B cell (primary cell): ENCODE data around the gene UNC13A. TPM values are rescaled to one million over a fixed set of nuclear protein-coding genes. Genes with fewer than 3 reads are reported as not detected.

ENCODE experiments used
- ATAC-seq: fragments of 200-7000 bp; cut with Tn5 transposase; one replicate; pipeline ENCODE4 v1.10.0; 2021; ENCODE audit warnings: low read depth, mild to moderate bottlenecking, moderate number of reproducible peaks, moderate library complexity
- CTCF ChIA-PET: fragments of 350-600 bp; sonication (Branson Sonifier 250); formaldehyde crosslinking; loops from one replicate; lab custom pipeline; 2021; ENCODE audit warnings: antibody characterized with exemption, inconsistent platforms; lab: Charles Lee
- POLR2A ChIA-PET: fragments of 350-600 bp; sonication (Branson Sonifier 250); formaldehyde crosslinking; loops from one replicate; lab custom pipeline; 2021; ENCODE audit warnings: antibody characterized with exemption; lab: Charles Lee
- DNase-seq: peaks from one replicate; pipeline ENCODE4 v3.0.0; 2013
- H2AFZ ChIP-seq: 2 replicates; pipeline ENCODE4 v1.6.1; 2012; ENCODE audit warnings: mild to moderate bottlenecking, low read depth, low read length; ENCODE audit not compliant: insufficient read depth, poor library complexity, severe bottlenecking
- H3K27ac ChIP-seq, 2 donors: 1 replicate in 1 of 2; 2 replicates in 1 of 2; pipeline ENCODE4 v1.5.1; 2012 to 2013; ENCODE audit warnings: low read length in 2 of 2, mild to moderate bottlenecking in 2 of 2, moderate library complexity in 1 of 2
- H3K27me3 ChIP-seq, 4 experiments: fragments of 200-600 bp in 1 of 4; sonication (generic) in 1 of 4; replicated peaks in 1 of 4; 1 replicate in 2 of 4; 2 replicates in 2 of 4; pipeline versions ENCODE4 v1.6.1 to v1.7.0; 2013 to 2016; ENCODE audit warnings: low read length in 3 of 4, mild to moderate bottlenecking in 2 of 4, mixed read lengths in 1 of 4, moderate library complexity in 1 of 4; ENCODE audit not compliant: insufficient read depth in 4 of 4, control insufficient read depth in 3 of 4; ENCODE audit errors: control extremely low read depth in 1 of 4
- H3K36me3 ChIP-seq, 2 experiments: replicated peaks in 1 of 2; 1 replicate in 1 of 2; 2 replicates in 1 of 2; pipeline versions ENCODE4 v1.6.1 to v1.7.1; 2013; ENCODE audit warnings: low read length in 1 of 2; ENCODE audit not compliant: insufficient read depth in 2 of 2, control insufficient read depth in 1 of 2; ENCODE audit errors: control extremely low read depth in 1 of 2, extremely low read depth in 1 of 2
- H3K4me1 ChIP-seq, 2 donors: fragments of 200-600 bp in 1 of 2; sonication (generic) in 1 of 2; 1 replicate in 1 of 2; 2 replicates in 1 of 2; pipeline versions ENCODE4 v1.5.1 to v1.6.1; 2013 to 2017; ENCODE audit warnings: low read length in 2 of 2; ENCODE audit not compliant: control insufficient read depth in 2 of 2, insufficient read depth in 2 of 2
- H3K4me2 ChIP-seq: replicated peaks from 2 replicates; pipeline ENCODE3; 2012; ENCODE audit warnings: mild to moderate bottlenecking, low read depth, low read length; ENCODE audit not compliant: poor library complexity, severe bottlenecking
- H3K4me3 ChIP-seq, 5 experiments: fragments of 200-600 bp in 1 of 5; sonication (generic) in 1 of 5; 1 replicate in 3 of 5; 2 replicates in 2 of 5; pipeline versions ENCODE4 v1.5.1 to v1.7.0; 2011 to 2016; ENCODE audit warnings: low read length in 4 of 5, mild to moderate bottlenecking in 4 of 5, low read depth in 2 of 5, control low read depth in 1 of 5, moderate library complexity in 1 of 5; ENCODE audit not compliant: insufficient read depth in 1 of 5; ENCODE audit errors: control extremely low read depth in 1 of 5, extremely low read depth in 1 of 5
- H3K79me2 ChIP-seq: fragments of 200-600 bp; sonication (generic); one replicate; pipeline ENCODE4 v1.6.0; 2016; ENCODE audit warnings: low read length; ENCODE audit not compliant: control insufficient read depth, insufficient read depth
- H3K9ac ChIP-seq: fragments of 200-600 bp; sonication (generic); 2 replicates; pipeline ENCODE4 v1.6.1; 2017; ENCODE audit warnings: mild to moderate bottlenecking, low read length, moderate library complexity
- H3K9me3 ChIP-seq, 3 donors: one replicate each; pipeline versions ENCODE4 v1.6.1 to v1.7.1; 2013; ENCODE audit warnings: low read length in 2 of 3; ENCODE audit not compliant: control insufficient read depth in 2 of 3, insufficient read depth in 1 of 3; ENCODE audit errors: control extremely low read depth in 1 of 3
- H4K20me1 ChIP-seq: 2 replicates; pipeline ENCODE4 v1.6.0; 2012; ENCODE audit warnings: mild to moderate bottlenecking, low read length; ENCODE audit not compliant: insufficient read depth, control insufficient read depth, poor library complexity, severe bottlenecking
- H3K27ac Mint-ChIP-seq: one replicate; pipeline ENCODE4 v1.8.0; 2021; ENCODE audit warnings: mixed read lengths
- H3K27me3 Mint-ChIP-seq: one replicate; pipeline ENCODE4 v1.8.0; 2021; ENCODE audit warnings: mixed read lengths
- H3K4me1 Mint-ChIP-seq: one replicate; pipeline ENCODE4 v1.8.0; 2021; ENCODE audit warnings: mixed read lengths
- H3K4me3 Mint-ChIP-seq: one replicate; pipeline ENCODE4 v1.8.0; 2021; ENCODE audit warnings: mixed read lengths
- H3K9me3 Mint-ChIP-seq: one replicate; pipeline ENCODE4 v1.8.0; 2022; ENCODE audit warnings: mixed read lengths; ENCODE audit not compliant: insufficient read depth
- EZH2 ChIP-seq: IDR thresholded peaks from 2 replicates; pipeline ENCODE4 v1.6.1; 2012; ENCODE audit warnings: borderline replicate concordance, low read depth, mild to moderate bottlenecking, moderate library complexity, low read length; ENCODE audit not compliant: insufficient read depth, poor library complexity, severe bottlenecking
- WGBS: methylation state at CpG from one replicate; pipeline ENCODE4 v1.1.5; 2013; ENCODE audit warnings: missing lambda C conversion rate; ENCODE audit not compliant: insufficient coverage; 5-methylcytosine and 5-hydroxymethylcytosine counted together
- intact Hi-C: fragments of 100-400 bp; cut with micrococcal nuclease; formaldehyde crosslinking; loops from one replicate; pipeline ENCODE4 v1.10.0; 2022
- polyA plus RNA-seq: library from polyadenylated mRNA; depleted of rRNA; stranded (reverse); fragments of >200 nt; gene quantifications from 2 replicates; pipeline ENCODE4 v1.2.3, GENCODE V29; 2012
- total RNA-seq, 2 donors: library from RNA; stranded (reverse); fragments of 120-200 nt in 1 of 2; gene quantifications; 1 replicate in 1 of 2; 2 replicates in 1 of 2; pipeline versions ENCODE4 v1.2.3 to v1.2.4, GENCODE V29; 2013 to 2022
- TF ChIP-seq, protein P1 (sequence below): fragments of 200-600 bp; IDR thresholded peaks from one replicate; pipeline ENCODE4 v1.8.0; 2022; ENCODE audit warnings: antibody characterized with exemption, mild to moderate bottlenecking

UNC13A gene
- total and polyA plus RNA-seq, 2 donors (not counting 1 experiment from before 2014, with no cell fraction given), result 0.10 TPM; not detected in 1

DNA sequence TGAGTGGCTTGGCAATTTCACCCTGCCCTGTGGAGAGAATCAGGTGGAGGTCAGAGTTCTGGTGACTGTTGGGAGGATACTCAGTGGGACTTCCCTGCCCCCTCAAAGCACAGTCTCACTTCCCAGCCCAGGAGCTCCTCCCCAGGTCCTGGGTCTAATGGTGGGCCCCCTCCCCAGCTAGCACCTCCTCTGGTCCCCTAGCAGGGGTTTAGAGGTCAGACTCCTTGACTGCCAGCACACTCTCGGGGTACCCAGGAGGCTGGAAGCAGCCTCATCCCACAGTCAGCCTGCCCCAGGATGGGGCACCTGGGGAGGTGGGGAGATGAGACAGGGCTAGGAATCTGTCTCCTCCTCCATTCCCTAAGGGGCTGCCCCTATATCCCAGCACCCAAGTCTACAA lies 67.5 kb downstream of the UNC13A start:
- peaks cover 0 to 39% (median 8%) of the 10 kb centered on the region in 3 donors for H3K9me3 ChIP-seq
- DNase-seq (no peak), ATAC-seq (no peak)
- peaks cover 0 to 27% (median 8%) of the 10 kb centered on the region in 4 experiments for H3K27me3 ChIP-seq
- ChIA-PET POLR2A (no interaction called here), CTCF (interaction anchor here (0.7 to 1.0 kb wide), 3 partner anchors 45 to 170 kb away, joined by 3 to 4 read pairs (median 3); no protein-coding TSS in a partner anchor)
- Mint-ChIP-seq H3K27ac (no peak overlapping the region), H3K9me3 (peaks cover 8% of the 10 kb centered on the region), H3K4me3 (no peak overlapping the region), H3K4me1 (peaks cover 5% of the 10 kb centered on the region), H3K27me3 (peaks cover 30% of the 10 kb centered on the region)
- H3K9ac ChIP-seq, result no peak overlapping the region
- intact Hi-C loops, result no loop called here
- peaks cover 11 to 14% of the 10 kb centered on the region in 2 donors for H3K4me1 ChIP-seq
- H2AFZ ChIP-seq, result no peak overlapping the region
- no peaks in the 10 kb centered on the region for H3K79me2 ChIP-seq
- H3K27ac ChIP-seq, result no peak overlapping the region
- no peaks in the 10 kb centered on the region for H3K36me3 ChIP-seq
- no peaks in the 10 kb centered on the region for H4K20me1 ChIP-seq
- H3K4me3 ChIP-seq, result no peak overlapping the region
- H3K4me2 ChIP-seq, result no peak overlapping the region
- TF ChIP-seq, protein P1, sequence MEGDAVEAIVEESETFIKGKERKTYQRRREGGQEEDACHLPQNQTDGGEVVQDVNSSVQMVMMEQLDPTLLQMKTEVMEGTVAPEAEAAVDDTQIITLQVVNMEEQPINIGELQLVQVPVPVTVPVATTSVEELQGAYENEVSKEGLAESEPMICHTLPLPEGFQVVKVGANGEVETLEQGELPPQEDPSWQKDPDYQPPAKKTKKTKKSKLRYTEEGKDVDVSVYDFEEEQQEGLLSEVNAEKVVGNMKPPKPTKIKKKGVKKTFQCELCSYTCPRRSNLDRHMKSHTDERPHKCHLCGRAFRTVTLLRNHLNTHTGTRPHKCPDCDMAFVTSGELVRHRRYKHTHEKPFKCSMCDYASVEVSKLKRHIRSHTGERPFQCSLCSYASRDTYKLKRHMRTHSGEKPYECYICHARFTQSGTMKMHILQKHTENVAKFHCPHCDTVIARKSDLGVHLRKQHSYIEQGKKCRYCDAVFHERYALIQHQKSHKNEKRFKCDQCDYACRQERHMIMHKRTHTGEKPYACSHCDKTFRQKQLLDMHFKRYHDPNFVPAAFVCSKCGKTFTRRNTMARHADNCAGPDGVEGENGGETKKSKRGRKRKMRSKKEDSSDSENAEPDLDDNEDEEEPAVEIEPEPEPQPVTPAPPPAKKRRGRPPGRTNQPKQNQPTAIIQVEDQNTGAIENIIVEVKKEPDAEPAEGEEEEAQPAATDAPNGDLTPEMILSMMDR, result no peak
- no peak for TF ChIP-seq EZH2
- WGBS, result no CpG with 5 or more reads among the region's 1 CpG

DNA sequence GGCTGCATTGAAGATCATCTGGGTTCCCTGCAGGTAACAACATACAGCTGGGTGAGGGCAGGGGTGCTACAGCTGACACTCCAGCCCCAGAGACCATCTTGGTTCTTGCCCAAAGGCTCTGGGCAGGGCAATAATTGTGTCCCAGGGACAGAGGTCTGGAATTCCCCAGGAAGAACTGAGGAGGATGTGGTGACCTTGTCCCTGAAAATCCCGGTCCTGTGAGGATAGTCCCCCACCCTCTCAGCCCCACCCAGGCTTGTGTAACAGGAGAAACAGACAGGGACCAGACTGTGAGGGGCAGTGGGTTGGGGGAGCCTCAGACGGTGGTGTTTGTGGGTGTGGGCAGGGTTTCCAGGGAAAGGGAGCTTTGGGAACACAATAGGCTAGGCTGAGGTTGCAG lies 69.2 kb downstream of the UNC13A start:
- peaks cover 11 to 14% of the 10 kb centered on the region in 2 donors for H3K4me1 ChIP-seq
- no peak overlapping the region for H3K4me3 ChIP-seq
- H4K20me1 ChIP-seq, result no peaks in the 10 kb centered on the region
- H3K27ac Mint-ChIP-seq, result no peak overlapping the region
- H3K9ac ChIP-seq, result no peak overlapping the region
- no peak for DNase-seq
- H3K27me3 ChIP-seq, result peaks cover 0 to 36% (median 10%) of the 10 kb centered on the region in 4 experiments
- no peak overlapping the region for H3K4me3 Mint-ChIP-seq
- no peaks in the 10 kb centered on the region for H3K79me2 ChIP-seq
- no peak overlapping the region for H2AFZ ChIP-seq
- peaks cover 8% of the 10 kb centered on the region for H3K9me3 Mint-ChIP-seq
- no peaks in the 10 kb centered on the region for H3K36me3 ChIP-seq
- peaks cover 5% of the 10 kb centered on the region for H3K4me1 Mint-ChIP-seq
- peaks cover 25% of the 10 kb centered on the region for H3K27me3 Mint-ChIP-seq
- no peak for ATAC-seq
- no peak overlapping the region for H3K4me2 ChIP-seq
- H3K27ac ChIP-seq, result no peak overlapping the region
- no CpG with 5 or more reads among the region's 2 CpGs for WGBS
- TF ChIP-seq EZH2, result no peak
- TF ChIP-seq, protein P1, result no peak
- peaks cover 0 to 38% (median 8%) of the 10 kb centered on the region in 3 donors for H3K9me3 ChIP-seq
- CTCF ChIA-PET, result no interaction called here
- POLR2A ChIA-PET, result no interaction called here
- intact Hi-C loops, result no loop called here
